Fibroblast of upper back skin (primary cell): ENCODE measurements around the gene TMEM222.
"Not testable (repeated sequence)": the region's sequence is repeated elsewhere in the genome, so short reads cannot be mapped to it uniquely, and the experiment has no call there.

ENCODE experiments used
- DNase-seq: peaks from one replicate; pipeline ENCODE4 v3.0.0-alpha.2; 2013

Gene TMEM222

GRCh38 chr1:27321813-27322568 is at the start of gene TMEM222:
Gene TMEM222 (plus strand): TSS chr1:27322163. CDS start chr1:27322198, 35 bp downstream.
- DNase-seq = peak; percentile 97

GRCh38 chr1:27274204-27274603 is 47.8 kb upstream of the TMEM222 start:
- no peak for DNase-seq

DNA sequence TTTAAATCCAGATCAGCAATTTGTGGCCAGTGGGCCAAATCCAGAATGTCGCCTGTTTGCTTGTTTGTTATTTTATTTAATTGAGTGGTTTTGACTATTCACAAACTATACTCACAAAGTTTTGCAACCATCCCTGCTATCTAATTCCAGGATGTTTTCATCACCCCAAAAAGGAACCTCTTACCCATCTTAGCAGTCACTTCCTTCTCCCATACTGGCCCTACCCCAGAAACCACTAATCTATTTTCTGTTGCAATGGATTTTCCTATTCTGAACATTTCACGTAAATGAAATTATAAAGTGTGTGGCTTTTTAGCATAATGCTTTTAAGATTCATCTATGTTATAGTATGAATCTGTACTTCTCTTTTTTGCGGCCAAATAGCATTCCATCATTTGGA is 46.3 kb upstream of the TMEM222 start:
- DNase-seq = no peak

- DNase-seq = peak; percentile 78
Observed at GRCh38 chr1:27284425-27285273, 37.3 kb upstream of the TMEM222 start.

GRCh38 chr1:27285274-27285660 is 36.7 kb upstream of the TMEM222 start:
- no peak for DNase-seq

- DNase-seq = not testable (repeated sequence)
Observed at GRCh38 chr1:27285821-27286220, 36.1 kb upstream of the TMEM222 start.

GRCh38 chr1:27289125-27289524 is 32.8 kb upstream of the TMEM222 start:
- not testable (repeated sequence) for DNase-seq

DNA sequence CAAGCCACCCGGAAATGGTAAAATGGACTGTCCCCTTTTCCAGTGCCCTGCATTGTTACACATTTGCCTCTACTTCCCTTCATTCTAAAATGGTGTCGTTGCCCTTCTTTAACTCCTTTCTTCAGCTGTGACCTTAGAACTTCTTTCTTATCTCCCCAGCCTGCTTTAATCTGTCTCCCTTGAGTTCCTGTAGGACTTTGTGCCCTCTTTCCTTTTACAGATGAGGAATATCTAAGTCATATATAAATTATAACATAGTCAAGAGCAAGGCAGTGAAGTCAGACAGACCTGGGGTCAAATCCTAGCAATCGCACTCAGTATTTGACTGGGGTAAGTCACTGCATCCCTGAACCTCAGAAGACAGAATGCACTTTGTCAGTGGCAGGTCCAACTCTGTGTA is 31.4 kb upstream of the TMEM222 start:
- no peak for DNase-seq

GRCh38 chr1:27292106-27292505 is 29.9 kb upstream of the TMEM222 start:
- DNase-seq = peak; percentile 6

GRCh38 chr1:27293915-27294314 is 28.0 kb upstream of the TMEM222 start:
- no peak for DNase-seq

DNA sequence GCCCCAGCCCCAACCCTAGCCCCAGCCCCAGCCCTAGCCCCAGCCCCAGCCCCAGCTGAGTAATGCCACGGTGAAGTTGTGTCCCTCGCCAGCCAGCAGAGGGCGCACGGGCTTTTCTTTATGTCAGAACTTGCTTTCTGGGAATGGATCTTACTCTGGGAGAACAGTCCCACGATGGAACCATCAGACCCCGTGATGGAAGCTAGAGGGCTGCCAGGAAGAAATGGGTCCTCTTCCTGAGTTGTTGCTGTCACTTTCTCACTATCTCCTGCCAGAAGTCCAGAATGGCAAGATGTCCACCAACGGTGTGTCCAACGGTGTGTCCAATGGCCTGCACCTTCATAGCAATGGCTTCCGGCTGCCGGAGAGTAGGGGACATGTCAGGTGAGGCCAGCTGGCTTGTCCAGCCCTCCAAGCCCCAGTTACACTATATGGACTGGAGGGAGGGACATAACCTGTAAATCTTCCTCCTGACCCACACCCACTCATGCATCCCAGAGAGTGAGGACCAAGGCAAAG is 25.1 kb upstream of the TMEM222 start:
- peak; percentile 69 for DNase-seq

DNA sequence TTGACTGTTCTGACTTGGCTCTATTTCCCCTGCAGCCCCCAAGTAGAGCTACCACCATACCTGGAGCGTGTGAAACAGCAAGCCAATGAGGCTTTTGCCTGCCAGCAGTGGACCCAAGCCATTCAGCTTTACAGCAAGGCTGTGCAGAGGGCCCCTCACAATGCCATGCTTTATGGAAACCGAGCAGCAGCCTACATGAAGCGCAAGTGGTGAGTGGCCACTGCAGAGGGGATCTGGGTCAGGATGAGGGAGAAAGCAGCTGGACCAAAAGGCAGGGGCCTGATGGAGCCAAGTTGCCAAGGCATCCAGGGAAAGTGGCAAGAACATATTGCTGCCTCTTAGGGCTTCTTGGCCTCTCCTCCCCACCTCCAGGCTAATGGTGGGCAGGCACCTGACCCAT is 24.1 kb upstream of the TMEM222 start:
- no peak for DNase-seq

DNA sequence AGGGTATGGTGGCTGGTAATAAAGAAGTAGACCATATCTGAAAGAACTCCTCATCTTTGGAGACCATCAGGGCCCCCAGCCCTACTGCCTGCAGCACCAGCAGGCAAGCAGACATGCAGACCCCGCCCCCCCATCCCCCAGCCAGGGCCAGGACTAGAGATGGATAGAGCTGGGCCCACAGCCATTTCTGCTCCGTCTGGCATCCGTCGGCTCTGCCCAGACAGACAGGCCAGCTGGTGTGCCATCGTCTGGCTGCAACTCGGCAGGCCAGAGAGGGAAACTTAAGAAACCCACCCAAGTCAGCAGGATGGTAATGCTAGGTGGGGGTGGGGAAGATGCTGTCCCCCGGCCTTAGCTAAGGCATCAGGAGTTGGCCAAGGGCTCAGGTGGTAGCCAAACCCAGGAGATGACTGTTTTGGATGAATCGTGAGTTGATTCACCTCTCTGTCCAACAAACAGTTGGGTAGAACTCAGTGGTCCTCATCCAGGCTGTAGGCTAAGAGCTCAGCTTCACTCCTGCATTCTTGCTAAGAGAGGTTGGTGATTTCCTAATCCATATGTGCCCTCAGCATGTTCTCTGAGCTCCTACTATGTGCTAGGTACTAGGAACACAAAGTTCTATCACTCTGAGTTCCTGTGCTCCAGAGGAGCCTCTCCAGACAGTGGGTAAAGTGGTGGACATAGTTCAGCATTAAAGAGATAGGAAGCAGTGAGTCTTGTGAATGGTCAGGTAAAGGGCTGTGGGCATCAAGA is 23.2 kb upstream of the TMEM222 start:
- no peak for DNase-seq

DNA sequence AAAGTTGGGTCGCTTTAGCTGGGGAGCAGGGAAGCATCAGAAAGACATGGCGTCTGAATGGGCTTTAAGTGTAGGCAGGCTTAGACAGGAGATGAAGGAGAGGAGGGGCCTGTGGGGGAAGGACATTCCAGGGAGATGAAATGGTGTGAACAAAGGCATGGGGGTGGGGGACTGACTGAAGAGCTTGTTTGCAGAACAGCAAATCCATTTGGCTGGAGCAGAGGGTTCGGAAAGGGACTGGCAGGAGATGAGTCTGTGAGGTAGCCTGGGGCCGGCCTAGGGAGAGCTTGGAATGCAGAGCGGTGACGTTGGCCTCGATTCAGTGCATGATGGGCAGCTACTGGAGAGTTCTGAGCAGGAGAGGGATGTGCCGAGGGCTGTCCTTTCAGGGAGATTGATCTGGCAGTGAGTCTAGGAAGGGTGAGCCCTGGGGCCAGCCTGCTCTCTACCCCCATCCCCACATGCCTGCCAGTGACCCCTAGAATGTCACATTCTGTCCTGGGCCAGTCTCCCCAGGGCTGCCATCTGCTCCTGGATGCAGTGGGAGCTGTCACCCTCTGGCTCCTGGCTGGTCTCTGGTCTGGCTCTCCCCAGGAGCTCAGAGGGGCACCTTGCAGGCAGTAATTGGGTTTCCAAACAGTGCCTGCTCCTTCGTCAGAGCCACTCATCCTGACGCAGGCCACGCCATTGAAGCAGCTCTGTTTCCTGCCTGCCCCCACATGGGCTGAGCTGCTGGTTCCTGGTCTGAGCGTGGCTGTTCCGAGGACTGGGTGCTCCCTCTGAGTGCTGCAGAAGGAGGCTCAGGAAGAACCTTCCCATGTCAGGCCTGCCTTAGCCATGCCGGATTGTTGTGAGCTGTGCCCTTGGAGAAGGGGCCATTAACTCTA is 22.3 kb upstream of the TMEM222 start:
- DNase-seq = peak; percentile 100

DNA sequence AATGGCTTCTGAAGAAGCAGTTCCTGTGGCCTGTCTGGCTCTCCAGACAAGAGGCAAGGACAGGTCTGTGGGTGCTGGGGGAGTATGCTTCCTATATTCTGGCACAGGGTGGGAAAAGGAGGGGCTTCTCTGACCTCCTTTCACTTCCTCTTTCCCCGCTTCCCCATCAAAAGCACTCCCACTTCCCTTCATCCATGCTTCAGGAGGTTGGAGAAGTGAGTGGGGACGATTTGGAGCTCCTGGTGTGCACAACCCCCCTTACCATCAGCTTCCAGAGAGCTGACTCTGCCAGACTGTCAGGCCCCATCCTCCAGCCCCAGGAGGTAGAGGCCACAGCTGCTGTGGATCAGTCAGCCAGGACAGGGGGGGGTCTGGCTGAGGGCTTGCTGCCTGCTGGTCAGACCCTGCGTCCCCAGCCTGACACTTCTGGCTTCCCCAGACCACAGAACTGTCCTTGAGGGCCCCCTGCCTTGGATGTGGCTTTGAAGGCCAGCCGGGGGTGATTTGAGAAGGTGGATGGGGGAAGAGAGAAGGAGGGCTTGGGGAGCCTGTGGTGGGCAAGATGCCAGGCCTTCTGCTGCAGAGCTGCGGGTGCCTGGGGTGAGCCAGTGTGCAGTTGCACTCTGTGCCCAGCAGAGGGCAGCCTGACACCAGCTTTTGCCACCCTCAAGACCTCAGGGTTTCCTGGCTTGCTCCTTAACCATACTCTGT is 21.5 kb upstream of the TMEM222 start:
- DNase-seq = peak; percentile 99

GRCh38 chr1:27301052-27301422 is 20.9 kb upstream of the TMEM222 start:
- DNase-seq = no peak

DNA sequence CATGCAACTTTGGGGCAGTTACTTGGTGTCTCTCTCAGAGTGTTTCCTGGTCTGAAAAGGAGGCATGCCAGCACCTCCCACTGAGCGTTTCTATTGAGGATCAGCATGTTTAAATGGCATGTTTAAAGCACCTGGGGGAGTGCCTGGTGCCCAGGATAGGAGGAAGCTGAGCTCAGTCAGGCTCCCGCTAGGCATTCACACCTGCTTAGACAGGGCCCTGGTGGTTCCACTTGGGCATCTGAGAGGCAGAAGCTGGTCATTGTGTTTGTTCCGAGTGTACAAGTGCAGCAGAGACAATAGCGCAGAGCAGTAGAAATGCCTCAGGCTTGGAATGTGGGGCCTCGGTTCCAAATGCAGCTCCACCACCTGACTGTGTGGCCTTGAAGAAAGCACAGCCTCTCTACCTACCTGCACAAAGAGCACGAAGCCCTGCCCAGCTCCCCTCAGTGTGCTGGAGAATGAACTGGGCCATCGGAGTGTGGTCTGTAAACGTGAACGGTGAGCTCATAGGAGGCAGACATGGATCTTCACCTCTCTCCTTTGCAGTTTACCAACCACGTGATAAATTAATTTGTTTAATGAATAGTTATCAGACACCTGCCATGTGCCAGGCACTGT is 20.3 kb upstream of the TMEM222 start:
- DNase-seq = no peak

- DNase-seq = no peak
Observed at GRCh38 chr1:27302612-27303011, 19.4 kb upstream of the TMEM222 start.

- DNase-seq = no peak
Observed at GRCh38 chr1:27303509-27303908, 18.5 kb upstream of the TMEM222 start.

DNA sequence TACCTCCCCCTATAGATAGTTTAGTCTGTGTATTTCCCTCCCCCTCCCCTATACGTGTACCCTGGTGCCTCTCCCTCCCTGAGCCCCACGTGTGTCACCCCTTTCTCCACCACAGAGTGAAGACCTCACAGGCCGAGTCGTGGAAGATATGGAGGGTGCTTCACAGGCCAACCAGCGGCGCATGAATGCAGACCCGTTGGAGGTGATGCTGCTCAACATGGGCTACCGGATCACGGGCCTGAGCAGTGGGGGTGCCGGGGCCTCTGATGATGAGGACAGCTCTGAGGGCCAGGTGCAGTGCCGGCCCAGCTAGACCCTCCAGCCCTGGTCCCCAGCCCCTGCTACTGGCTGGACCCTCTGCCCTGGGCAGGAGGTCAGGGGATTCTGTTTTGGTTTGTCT is 15.9 kb upstream of the TMEM222 start:
- no peak for DNase-seq
